Measurements from ENCODE around the gene CORIN.
"Not testable (repeated sequence)": the region's sequence is repeated elsewhere in the genome, so short reads cannot be mapped to it uniquely, and the experiment has no call there.

CORIN gene

GRCh38 chr4:47762376-47763266 is 75.2 kb downstream of the CORIN start:
- DNase-seq: no peak

GRCh38 chr4:47753316-47753715 is 84.6 kb downstream of the CORIN start:
- DNase-seq: not testable (repeated sequence)

- DNase-seq: no peak
These were observed 85.7 kb downstream of the CORIN start for GRCh38 chr4:47752214-47752613.

- DNase-seq: no peak
These were observed 87.1 kb downstream of the CORIN start for GRCh38 chr4:47750788-47751187.

GRCh38 chr4:47749858-47750257 is 88.0 kb downstream of the CORIN start:
- no peak for DNase-seq

- no peak for DNase-seq
These were observed 88.8 kb downstream of the CORIN start for GRCh38 chr4:47749060-47749459.

- no peak for DNase-seq
These were observed 89.9 kb downstream of the CORIN start for GRCh38 chr4:47747846-47748494.

GRCh38 chr4:47747211-47747610 is 90.7 kb downstream of the CORIN start:
- no peak for DNase-seq

- no peak for DNase-seq
These were observed 91.7 kb downstream of the CORIN start for GRCh38 chr4:47746122-47746521.

GRCh38 chr4:47744843-47745382 is 93.0 kb downstream of the CORIN start:
- no peak for DNase-seq

GRCh38 chr4:47744253-47744652 is 93.6 kb downstream of the CORIN start:
- DNase-seq: no peak

GRCh38 chr4:47741200-47741599 is 96.7 kb downstream of the CORIN start:
- DNase-seq: no peak

- no peak for DNase-seq
These were observed 100.5 kb downstream of the CORIN start for GRCh38 chr4:47737326-47737725.

GRCh38 chr4:47736555-47736954 is 101.3 kb downstream of the CORIN start:
- DNase-seq: no peak

- DNase-seq: no peak
These were observed 101.7 kb downstream of the CORIN start for GRCh38 chr4:47736146-47736545.

- DNase-seq: no peak
These were observed 104.3 kb downstream of the CORIN start for GRCh38 chr4:47733302-47734175.

GRCh38 chr4:47731182-47731581 is 106.7 kb downstream of the CORIN start:
- DNase-seq: no peak

GRCh38 chr4:47729131-47729680 is 108.7 kb downstream of the CORIN start:
- no peak for DNase-seq

- no peak for DNase-seq
These were observed 115.8 kb downstream of the CORIN start for GRCh38 chr4:47721892-47722575.

GRCh38 chr4:47721485-47721884 is 116.4 kb downstream of the CORIN start:
- DNase-seq: no peak

GRCh38 chr4:47720787-47721186 is 117.1 kb downstream of the CORIN start:
- DNase-seq: no peak

- DNase-seq: no peak
These were observed 118.3 kb downstream of the CORIN start for GRCh38 chr4:47719576-47719975.
